ENCODE measurements around the gene BNIPL.

The BNIPL gene

DNA sequence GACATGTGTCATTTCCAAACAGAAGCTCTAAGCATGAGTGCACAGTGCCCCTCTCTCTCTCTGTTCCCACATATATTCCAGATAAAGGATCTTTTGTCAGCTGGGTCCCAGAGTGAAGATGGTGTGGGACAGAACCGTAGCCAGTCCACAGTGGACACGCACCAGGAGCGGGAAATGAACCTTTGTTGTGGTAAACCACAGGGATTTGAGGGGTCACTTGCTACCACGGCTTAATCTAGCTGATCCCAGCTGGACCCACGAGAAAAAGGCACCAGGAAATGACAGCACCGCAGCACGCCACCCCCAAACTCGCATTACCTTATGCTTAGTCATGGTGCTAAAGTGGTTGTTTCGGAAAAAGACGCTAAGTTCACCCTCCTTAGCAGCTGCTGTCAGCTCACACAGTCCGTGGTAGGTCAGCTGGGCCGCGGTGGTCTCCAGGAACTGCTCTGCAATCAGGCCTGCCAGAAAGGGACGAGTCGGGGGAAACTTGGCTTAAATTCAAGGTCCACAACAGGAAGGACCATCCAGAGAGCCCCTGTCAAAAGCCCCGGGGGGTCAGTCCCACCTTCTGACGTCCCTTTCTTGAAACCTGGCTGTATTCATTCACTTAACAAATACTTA lies 37.2 kb upstream of the BNIPL start:
- Histone ChIP-seq H3K4me1 (ENCODE audit: control insufficient read depth, insufficient read depth, low read depth, low read length) (peaks cover 31% of the 10 kb centered on the region), H3K27ac (ENCODE audit: low read length, poor library complexity, severe bottlenecking) (peak overlapping the region; percentile 50), H4K8ac (ENCODE audit: low read length) (peak overlapping the region; percentile 64), H3K14ac (ENCODE audit: low read length in 2 of 2) (no peak overlapping the region), H3K23ac (ENCODE audit: low read length in 2 of 2) (no peak overlapping the region), H3K4ac (ENCODE audit: low read depth in 1 of 2, low read length in 2 of 2) (peak overlapping the region in 1 of 2 experiments; percentile 10), H4K91ac (ENCODE audit: low read length) (no peak overlapping the region), H2BK5ac (ENCODE audit: low read depth, low read length, poor library complexity, severe bottlenecking) (no peak overlapping the region), H3K36me3 (ENCODE audit: control insufficient read depth in 1 of 2, insufficient read depth in 2 of 2, low read depth in 1 of 2, low read length in 2 of 2) (peaks cover 30 to 51% of the 10 kb centered on the region in 2 experiments), H3K9ac (ENCODE audit: low read length) (no peak overlapping the region), H2BK12ac (ENCODE audit: low read length in 2 of 2) (peak overlapping the region; percentile 34 to 40), H3K27me3 (ENCODE audit: control insufficient read depth in 1 of 2, insufficient read depth in 1 of 2, low read length in 2 of 2) (no peaks in the 10 kb centered on the region), H3K9me3 (ENCODE audit: control insufficient read depth, low read length) (no peaks in the 10 kb centered on the region), H3K79me1 (replicated peaks; ENCODE audit: low read length, poor library complexity, severe bottlenecking) (peaks cover 5% of the 10 kb centered on the region), H2AK5ac (ENCODE audit: low read length, severe bottlenecking) (peak overlapping the region; percentile 9), H3K4me3 (ENCODE audit: insufficient read depth in 1 of 2, low read depth in 1 of 2, low read length in 2 of 2) (no peak overlapping the region), H3K18ac (ENCODE audit: low read depth in 1 of 2, low read length in 2 of 2) (peak overlapping the region; percentile 31 to 72), H2BK15ac (ENCODE audit: low read depth, poor library complexity, severe bottlenecking) (no peak overlapping the region), H3K4me2 (ENCODE audit: low read length, poor library complexity, severe bottlenecking) (no peak overlapping the region), H2AFZ (ENCODE audit: low read depth, low read length) (peak overlapping the region; percentile 19), H2BK120ac (ENCODE audit: low read depth, low read length) (no peak overlapping the region)
- 14% methylated on average over 16 of the region's 17 CpGs for WGBS
- DNase-seq, result peak; percentile 93

DNA sequence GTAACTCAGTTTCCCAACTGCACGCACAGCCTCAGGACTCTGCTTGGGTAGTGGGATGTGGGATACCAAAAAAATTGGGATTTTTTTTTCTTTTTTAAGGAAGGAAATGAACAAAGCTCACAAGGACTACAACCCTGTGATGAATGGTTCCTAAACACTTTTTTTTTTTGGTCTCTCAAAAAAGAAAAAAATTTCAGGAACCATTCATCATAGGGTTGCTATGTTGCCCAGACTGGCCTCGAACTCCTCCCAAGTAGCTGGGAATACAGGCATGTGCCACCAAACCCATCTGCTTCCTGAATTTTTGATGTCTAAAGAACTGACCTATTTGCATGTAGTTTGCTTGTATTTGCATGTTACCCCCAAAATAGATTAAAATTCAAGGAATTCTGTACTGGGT lies 36.5 kb upstream of the BNIPL start:
- no peak overlapping the region for H3K23ac ChIP-seq (ENCODE audit: low read length in 2 of 2)
- no peak for DNase-seq
- H3K14ac ChIP-seq (ENCODE audit: low read length in 2 of 2), result no peak overlapping the region
- 100% methylated on average over 1 of the region's 2 CpGs for WGBS
- peaks cover 5% of the 10 kb centered on the region for H3K79me1 ChIP-seq (replicated peaks; ENCODE audit: low read length, poor library complexity, severe bottlenecking)
- peaks cover 34% of the 10 kb centered on the region for H3K4me1 ChIP-seq (ENCODE audit: control insufficient read depth, insufficient read depth, low read depth, low read length)
- H3K36me3 ChIP-seq (ENCODE audit: control insufficient read depth in 1 of 2, insufficient read depth in 2 of 2, low read depth in 1 of 2, low read length in 2 of 2), result peaks cover 30 to 51% of the 10 kb centered on the region in 2 experiments
- H3K27ac ChIP-seq (ENCODE audit: low read length, poor library complexity, severe bottlenecking), result no peak overlapping the region
- no peak overlapping the region for H2BK5ac ChIP-seq (ENCODE audit: low read depth, low read length, poor library complexity, severe bottlenecking)
- no peak overlapping the region for H3K4me3 ChIP-seq (ENCODE audit: insufficient read depth in 1 of 2, low read depth in 1 of 2, low read length in 2 of 2)
- peak overlapping the region; percentile 73 for H4K91ac ChIP-seq (ENCODE audit: low read length)
- no peak overlapping the region for H3K4ac ChIP-seq (ENCODE audit: low read depth in 1 of 2, low read length in 2 of 2)
- H3K9me3 ChIP-seq (ENCODE audit: control insufficient read depth, low read length), result no peaks in the 10 kb centered on the region
- no peak overlapping the region for H2BK120ac ChIP-seq (ENCODE audit: low read depth, low read length)
- H3K9ac ChIP-seq (ENCODE audit: low read length), result no peak overlapping the region
- no peak overlapping the region for H3K4me2 ChIP-seq (ENCODE audit: low read length, poor library complexity, severe bottlenecking)
- peak overlapping the region in 1 of 2 experiments; percentile 3 for H3K18ac ChIP-seq (ENCODE audit: low read depth in 1 of 2, low read length in 2 of 2)
- H2AFZ ChIP-seq (ENCODE audit: low read depth, low read length), result no peak overlapping the region
- no peaks in the 10 kb centered on the region for H3K27me3 ChIP-seq (ENCODE audit: control insufficient read depth in 1 of 2, insufficient read depth in 1 of 2, low read length in 2 of 2)
- no peak overlapping the region for H4K8ac ChIP-seq (ENCODE audit: low read length)
- H2BK12ac ChIP-seq (ENCODE audit: low read length in 2 of 2), result peak overlapping the region in 1 of 2 experiments; percentile 34
- H2BK15ac ChIP-seq (ENCODE audit: low read depth, poor library complexity, severe bottlenecking), result no peak overlapping the region
- peak overlapping the region; percentile 76 for H2AK5ac ChIP-seq (ENCODE audit: low read length, severe bottlenecking)

DNA sequence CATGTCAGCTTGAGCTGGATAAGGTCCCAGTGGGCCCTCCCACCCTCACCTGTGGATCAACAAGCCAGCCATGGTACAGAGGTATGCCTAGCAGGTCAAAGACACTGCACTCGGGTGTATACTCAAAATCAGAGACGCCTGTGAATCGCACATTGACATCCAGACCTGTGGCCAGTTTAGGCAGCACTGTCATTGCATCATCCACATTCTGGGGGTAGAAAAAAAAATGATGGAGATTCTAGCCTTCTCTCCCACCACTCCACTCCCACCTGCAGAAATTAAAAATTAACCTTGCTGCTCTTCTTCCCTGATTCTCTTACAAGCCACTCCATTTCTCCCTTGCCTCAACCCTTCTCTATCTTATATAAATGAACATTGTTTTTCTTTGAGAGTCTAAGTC lies 36.0 kb upstream of the BNIPL start:
- Histone ChIP-seq H3K4me1 (ENCODE audit: control insufficient read depth, insufficient read depth, low read depth, low read length) (peaks cover 35% of the 10 kb centered on the region), H3K4ac (ENCODE audit: low read depth in 1 of 2, low read length in 2 of 2) (no peak overlapping the region), H3K36me3 (ENCODE audit: control insufficient read depth in 1 of 2, insufficient read depth in 2 of 2, low read depth in 1 of 2, low read length in 2 of 2) (peaks cover 27 to 51% of the 10 kb centered on the region in 2 experiments), H2BK120ac (ENCODE audit: low read depth, low read length) (no peak overlapping the region), H3K79me1 (replicated peaks; ENCODE audit: low read length, poor library complexity, severe bottlenecking) (peaks cover 6% of the 10 kb centered on the region), H3K4me3 (ENCODE audit: insufficient read depth in 1 of 2, low read depth in 1 of 2, low read length in 2 of 2) (no peak overlapping the region), H2BK12ac (ENCODE audit: low read length in 2 of 2) (no peak overlapping the region), H3K9me3 (ENCODE audit: control insufficient read depth, low read length) (no peaks in the 10 kb centered on the region), H4K91ac (ENCODE audit: low read length) (no peak overlapping the region), H2AFZ (ENCODE audit: low read depth, low read length) (no peak overlapping the region), H3K9ac (ENCODE audit: low read length) (no peak overlapping the region), H2BK15ac (ENCODE audit: low read depth, poor library complexity, severe bottlenecking) (no peak overlapping the region), H4K8ac (ENCODE audit: low read length) (no peak overlapping the region), H3K14ac (ENCODE audit: low read length in 2 of 2) (no peak overlapping the region), H3K27me3 (ENCODE audit: control insufficient read depth in 1 of 2, insufficient read depth in 1 of 2, low read length in 2 of 2) (no peaks in the 10 kb centered on the region), H3K18ac (ENCODE audit: low read depth in 1 of 2, low read length in 2 of 2) (no peak overlapping the region), H3K27ac (ENCODE audit: low read length, poor library complexity, severe bottlenecking) (no peak overlapping the region), H3K23ac (ENCODE audit: low read length in 2 of 2) (no peak overlapping the region), H2AK5ac (ENCODE audit: low read length, severe bottlenecking) (peak overlapping the region; percentile 76), H3K4me2 (ENCODE audit: low read length, poor library complexity, severe bottlenecking) (no peak overlapping the region), H2BK5ac (ENCODE audit: low read depth, low read length, poor library complexity, severe bottlenecking) (no peak overlapping the region)
- DNase-seq, result no peak
- 89% methylated on average over 3 of the region's 3 CpGs for WGBS

DNA sequence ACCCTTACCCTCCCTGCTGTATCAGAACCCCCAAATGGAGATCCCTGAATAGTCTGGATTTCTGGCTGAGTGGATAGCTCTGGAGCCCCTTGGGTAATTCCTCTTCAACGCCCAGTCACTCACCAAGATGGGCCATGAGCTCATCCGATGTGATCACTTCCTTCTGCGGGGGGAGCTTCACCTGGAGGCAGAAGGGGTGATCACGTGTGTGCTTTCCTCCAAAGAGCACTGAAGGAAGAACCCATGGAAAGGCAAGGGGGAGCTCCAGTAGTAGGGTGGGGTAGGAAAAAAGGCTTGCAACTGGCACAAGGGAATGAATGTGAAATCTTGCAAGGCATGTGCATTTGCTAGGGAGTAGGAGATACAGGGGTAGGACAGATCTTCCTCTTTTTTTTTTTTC lies 34.8 kb upstream of the BNIPL start:
- Histone ChIP-seq H3K4ac (ENCODE audit: low read depth in 1 of 2, low read length in 2 of 2) (no peak overlapping the region), H2BK120ac (ENCODE audit: low read depth, low read length) (no peak overlapping the region), H3K36me3 (ENCODE audit: control insufficient read depth in 1 of 2, insufficient read depth in 2 of 2, low read depth in 1 of 2, low read length in 2 of 2) (peaks cover 27 to 51% of the 10 kb centered on the region in 2 experiments), H3K14ac (ENCODE audit: low read length in 2 of 2) (no peak overlapping the region), H3K4me2 (ENCODE audit: low read length, poor library complexity, severe bottlenecking) (no peak overlapping the region), H3K9me3 (ENCODE audit: control insufficient read depth, low read length) (no peaks in the 10 kb centered on the region), H2AFZ (ENCODE audit: low read depth, low read length) (no peak overlapping the region), H2BK5ac (ENCODE audit: low read depth, low read length, poor library complexity, severe bottlenecking) (no peak overlapping the region), H2BK12ac (ENCODE audit: low read length in 2 of 2) (peak overlapping the region in 1 of 2 experiments; percentile 48), H3K4me3 (ENCODE audit: insufficient read depth in 1 of 2, low read depth in 1 of 2, low read length in 2 of 2) (no peak overlapping the region), H2AK5ac (ENCODE audit: low read length, severe bottlenecking) (peak overlapping the region; percentile 53), H3K9ac (ENCODE audit: low read length) (no peak overlapping the region), H3K23ac (ENCODE audit: low read length in 2 of 2) (no peak overlapping the region), H3K27me3 (ENCODE audit: control insufficient read depth in 1 of 2, insufficient read depth in 1 of 2, low read length in 2 of 2) (no peaks in the 10 kb centered on the region), H3K18ac (ENCODE audit: low read depth in 1 of 2, low read length in 2 of 2) (no peak overlapping the region), H4K91ac (ENCODE audit: low read length) (no peak overlapping the region), H2BK15ac (ENCODE audit: low read depth, poor library complexity, severe bottlenecking) (no peak overlapping the region), H3K79me1 (replicated peaks; ENCODE audit: low read length, poor library complexity, severe bottlenecking) (peaks cover 6% of the 10 kb centered on the region), H3K27ac (ENCODE audit: low read length, poor library complexity, severe bottlenecking) (no peak overlapping the region), H3K4me1 (ENCODE audit: control insufficient read depth, insufficient read depth, low read depth, low read length) (peaks cover 38% of the 10 kb centered on the region), H4K8ac (ENCODE audit: low read length) (no peak overlapping the region)
- DNase-seq, result no peak
- 79% methylated on average over 4 of the region's 4 CpGs for WGBS

All from mesenchymal stem cell (in vitro differentiated cells and primary cell).